H1 (cell line): ENCODE measurements around the gene IFI27L1. TPM values are rescaled to one million over a fixed set of nuclear protein-coding genes. Genes with fewer than 3 reads are reported as not detected.

Experiments used
- CTCF ChIA-PET: fragments of 300-600 bp; sonication (Branson Sonifier 250); formaldehyde crosslinking; loops from one replicate; lab custom pipeline; 2021; ENCODE audit not compliant: partially characterized antibody; lab: Charles Lee
- POLR2A ChIA-PET: fragments of 300-600 bp; sonication (Branson Sonifier 250); formaldehyde crosslinking; loops from one replicate; lab custom pipeline; 2021; ENCODE audit warnings: inconsistent platforms; ENCODE audit not compliant: partially characterized antibody; lab: Charles Lee
- DNase-seq, 2 experiments: peaks; one replicate each; pipeline versions ENCODE4 v3.0.0 to v3.0.0-alpha.2; 2010 to 2022; ENCODE audit warnings: low spot score in 2 of 2, low read depth in 1 of 2, mixed read lengths in 1 of 2
- FAIRE-seq: peaks from 2 replicates; lab custom pipeline; 2011; peaks lifted over from hg19 to GRCh38; lab: Jason Lieb, UNC
- H2AFZ ChIP-seq: 2 replicates; pipeline ENCODE4 v1.8.1; 2012; ENCODE audit warnings: low read length, inconsistent platforms
- H2AK5ac ChIP-seq: 2 replicates; pipeline ENCODE4 v1.6.1; 2013; ENCODE audit warnings: low read depth, low read length
- H2BK120ac ChIP-seq: replicated peaks from 2 replicates; pipeline ENCODE3; 2013; ENCODE audit warnings: low read depth, low read length, inconsistent platforms
- H2BK12ac ChIP-seq: 2 replicates; pipeline ENCODE4 v1.6.1; 2013; ENCODE audit warnings: low read depth, low read length
- H2BK15ac ChIP-seq: 2 replicates; pipeline ENCODE4 v1.6.1; 2013; ENCODE audit warnings: low read length
- H2BK20ac ChIP-seq: 2 replicates; pipeline ENCODE4 v1.6.1; 2013; ENCODE audit warnings: low read length
- H2BK5ac ChIP-seq: 2 replicates; pipeline ENCODE4 v1.6.1; 2013; ENCODE audit warnings: low read depth, low read length
- H3K14ac ChIP-seq: 2 replicates; pipeline ENCODE4 v1.6.1; 2013; ENCODE audit warnings: inconsistent platforms; ENCODE audit not compliant: insufficient read length
- H3K18ac ChIP-seq: 2 replicates; pipeline ENCODE4 v1.6.1; 2013; ENCODE audit warnings: low read length; ENCODE audit errors: extremely low read depth
- H3K23ac ChIP-seq: 2 replicates; pipeline ENCODE4 v1.6.1; 2013; ENCODE audit warnings: inconsistent platforms; ENCODE audit not compliant: insufficient read length
- H3K23me2 ChIP-seq: 2 replicates; pipeline ENCODE4 v1.6.1; 2013; ENCODE audit warnings: low read depth, low read length
- H3K27ac ChIP-seq: 2 replicates; pipeline ENCODE4 v1.6.1; 2011; ENCODE audit warnings: low read depth, low read length, inconsistent platforms
- H3K27me3 ChIP-seq, 4 experiments: replicated peaks in 1 of 4; 1 replicate in 1 of 4; 2 replicates in 3 of 4; pipeline versions ENCODE4 v1.6.1 to v1.8.1; 2011 to 2013; ENCODE audit warnings: low read length in 3 of 4, mild to moderate bottlenecking in 3 of 4, inconsistent platforms in 2 of 4, mixed read lengths in 2 of 4, moderate library complexity in 1 of 4; ENCODE audit not compliant: control insufficient read depth in 3 of 4, insufficient read depth in 3 of 4; ENCODE audit errors: extremely low read depth in 1 of 4
- H3K36me3 ChIP-seq, 4 experiments: 2 replicates each; pipeline versions ENCODE4 v1.6.1 to v1.8.1; 2011 to 2013; ENCODE audit warnings: mild to moderate bottlenecking in 4 of 4, low read length in 3 of 4, moderate library complexity in 2 of 4, control low read depth in 1 of 4, inconsistent platforms in 1 of 4; ENCODE audit not compliant: insufficient read depth in 4 of 4, control insufficient read depth in 2 of 4
- H3K4ac ChIP-seq: replicated peaks from 2 replicates; pipeline ENCODE3; 2013; ENCODE audit warnings: low read length, low read depth, mixed read lengths, inconsistent platforms; ENCODE audit not compliant: insufficient read length
- H3K4me1 ChIP-seq, 4 experiments: replicated peaks in 1 of 4; 1 replicate in 1 of 4; 2 replicates in 3 of 4; pipeline versions ENCODE4 v1.6.1 to v1.8.1; 2011 to 2013; ENCODE audit warnings: low read length in 3 of 4, inconsistent platforms in 2 of 4, mixed read lengths in 1 of 4; ENCODE audit not compliant: insufficient read depth in 4 of 4, control insufficient read depth in 3 of 4
- H3K4me2 ChIP-seq, 2 experiments: 2 replicates each; pipeline versions ENCODE4 v1.6.1 to v1.8.1; 2011 to 2013; ENCODE audit warnings: low read depth in 2 of 2, low read length in 2 of 2, control low read depth in 1 of 2, inconsistent platforms in 1 of 2, mild to moderate bottlenecking in 1 of 2; ENCODE audit not compliant: insufficient read depth in 1 of 2
- H3K4me3 ChIP-seq, 4 experiments: fragments of 200-600, 300-600 bp in 1 of 4; sonication (generic), shearing (Covaris generic), sonication (Bioruptor Twin) in 1 of 4; 2 replicates each; pipeline versions ENCODE4 v1.5.1 to v1.8.1; 2011 to 2016; ENCODE audit warnings: low read length in 4 of 4, low read depth in 3 of 4, control low read depth in 2 of 4, inconsistent platforms in 2 of 4, mild to moderate bottlenecking in 2 of 4, mixed read lengths in 1 of 4, moderate library complexity in 1 of 4; ENCODE audit not compliant: insufficient read depth in 2 of 4; ENCODE audit errors: extremely low read depth in 1 of 4
- H3K56ac ChIP-seq: replicated peaks from 2 replicates; pipeline ENCODE3; 2013; ENCODE audit warnings: low read depth, mild to moderate bottlenecking, mixed read lengths, low read length, inconsistent platforms; ENCODE audit not compliant: insufficient read length
- H3K79me1 ChIP-seq: 2 replicates; pipeline ENCODE4 v1.6.1; 2013; ENCODE audit warnings: low read depth, low read length, control low read depth
- H3K79me2 ChIP-seq, 2 experiments: 2 replicates each; pipeline versions ENCODE4 v1.6.1 to v1.8.1; 2012 to 2013; ENCODE audit warnings: low read length in 2 of 2, mild to moderate bottlenecking in 2 of 2, inconsistent platforms in 1 of 2; ENCODE audit not compliant: insufficient read depth in 2 of 2, control insufficient read depth in 1 of 2
- H3K9ac ChIP-seq, 4 experiments: replicated peaks in 1 of 4; 1 replicate in 1 of 4; 2 replicates in 3 of 4; pipeline versions ENCODE4 v1.6.1 to v1.8.1; 2011 to 2013; ENCODE audit warnings: low read depth in 3 of 4, low read length in 3 of 4, control low read depth in 2 of 4, mild to moderate bottlenecking in 2 of 4, moderate library complexity in 2 of 4, inconsistent platforms in 1 of 4; ENCODE audit errors: extremely low read depth in 1 of 4
- H3K9me3 ChIP-seq, 2 experiments: 2 replicates each; pipeline versions ENCODE4 v1.6.1 to v1.8.1; 2012 to 2013; ENCODE audit warnings: mild to moderate bottlenecking in 2 of 2, moderate library complexity in 2 of 2, control low read depth in 1 of 2, inconsistent platforms in 1 of 2, low read depth in 1 of 2, low read length in 1 of 2, mixed read lengths in 1 of 2; ENCODE audit not compliant: insufficient read depth in 2 of 2
- H4K20me1 ChIP-seq, 2 experiments: replicated peaks in 1 of 2; 2 replicates each; pipeline versions ENCODE3 to v1.8.1; 2011 to 2013; ENCODE audit warnings: inconsistent platforms in 2 of 2, low read length in 2 of 2, mild to moderate bottlenecking in 1 of 2; ENCODE audit not compliant: insufficient read depth in 2 of 2, control insufficient read depth in 1 of 2
- H4K5ac ChIP-seq: 2 replicates; pipeline ENCODE4 v1.6.1; 2013; ENCODE audit warnings: low read length, low read depth, mixed read lengths, inconsistent platforms; ENCODE audit not compliant: insufficient read length
- H4K8ac ChIP-seq: 2 replicates; pipeline ENCODE4 v1.8.0; 2013; ENCODE audit warnings: mild to moderate bottlenecking, moderate library complexity, low read length, inconsistent platforms; ENCODE audit not compliant: insufficient read depth; ENCODE audit errors: extremely low read depth
- H4K91ac ChIP-seq: replicated peaks from 2 replicates; pipeline ENCODE3; 2013; ENCODE audit warnings: low read length, mixed read lengths, inconsistent platforms; ENCODE audit not compliant: insufficient read length
- ASH2L ChIP-seq: fragments of 200-600, 300-600 bp; sonication (generic); IDR thresholded peaks from one replicate; pipeline ENCODE4 v1.7.1; 2017; ENCODE audit warnings: low read length
- ATF3 ChIP-seq: IDR thresholded peaks from 2 replicates; pipeline ENCODE4 v1.6.1; 2011; ENCODE audit warnings: low read depth, mild to moderate bottlenecking, low read length; ENCODE audit not compliant: insufficient read depth
- BCL11A ChIP-seq, 2 experiments: IDR thresholded peaks; one replicate each; pipeline ENCODE4 v1.6.1; 2011; ENCODE audit warnings: low read depth in 2 of 2, low read length in 2 of 2, mild to moderate bottlenecking in 2 of 2
- CREB1 ChIP-seq: IDR thresholded peaks from 2 replicates; pipeline ENCODE4 v1.6.1; 2012; ENCODE audit warnings: inconsistent platforms
- EP300 ChIP-seq, 2 experiments: IDR thresholded peaks; 1 replicate in 1 of 2; 2 replicates in 1 of 2; pipeline ENCODE4 v1.6.1; 2011 to 2012; ENCODE audit warnings: low read depth in 2 of 2, low read length in 2 of 2, mild to moderate bottlenecking in 2 of 2, borderline replicate concordance in 1 of 2, inconsistent platforms in 1 of 2, moderate library complexity in 1 of 2
- FOSL1 ChIP-seq: IDR thresholded peaks from 2 replicates; pipeline ENCODE4 v1.6.1; 2011; ENCODE audit warnings: mild to moderate bottlenecking, low read depth, low read length, moderate library complexity; ENCODE audit not compliant: insufficient read depth
- GTF2F1 ChIP-seq: IDR thresholded peaks from 2 replicates; pipeline ENCODE4 v1.6.1; 2012; ENCODE audit warnings: low read depth, low read length, improper control_type of control experiment, borderline replicate concordance
- HDAC2 ChIP-seq, 2 experiments: fragments of 300-600 bp in 1 of 2; sonication (generic) in 1 of 2; IDR thresholded peaks; 2 replicates each; pipeline ENCODE4 v1.6.1; 2011 to 2012; ENCODE audit warnings: low read depth in 2 of 2, low read length in 2 of 2, mild to moderate bottlenecking in 2 of 2, moderate library complexity in 2 of 2, borderline replicate concordance in 1 of 2, inconsistent platforms in 1 of 2
- POLR2AphosphoS5 ChIP-seq: IDR thresholded peaks from 2 replicates; pipeline ENCODE4 v1.6.1; 2011; ENCODE audit warnings: low read depth, low read length
- RNF2 ChIP-seq: fragments of 200-900, 300-1000 bp; sonication (generic); IDR thresholded peaks from 2 replicates; pipeline ENCODE4 v1.7.1; 2016; ENCODE audit warnings: borderline replicate concordance, low read depth, mild to moderate bottlenecking, antibody characterized with exemption, low read length; ENCODE audit not compliant: poor library complexity, severe bottlenecking; ENCODE audit errors: missing control alignments
- SIN3A ChIP-seq, 2 experiments: IDR thresholded peaks in 1 of 2; conservative IDR thresholded peaks in 1 of 2; 2 replicates each; pipeline ENCODE4 v1.6.1; 2011 to 2012; ENCODE audit warnings: low read length in 2 of 2, improper control_type of control experiment in 1 of 2, low read depth in 1 of 2, mild to moderate bottlenecking in 1 of 2
- WGBS, 2 experiments: shearing (Covaris generic) in 1 of 2; methylation state at CpG; one replicate each; pipeline versions ENCODE4 v1.1.6 to v1.1.7; 2013 to 2015; ENCODE audit warnings: low lambda C conversion rate in 2 of 2, mixed read lengths in 2 of 2, inconsistent platforms in 1 of 2, low coverage in 1 of 2, missing lambda C conversion rate in 1 of 2; ENCODE audit not compliant: insufficient replicate concordance in 2 of 2, insufficient coverage in 1 of 2, insufficient read length in 1 of 2; ENCODE audit errors: extremely low coverage in 1 of 2, missing lambda C conversion rate in 1 of 2; 5-methylcytosine and 5-hydroxymethylcytosine counted together
- polyA plus RNA-seq, 7 experiments: library from polyadenylated mRNA; depleted of rRNA in 3 of 7; stranded (reverse) in 5 of 7; unstranded in 2 of 7; fragments of >200 nt in 5 of 7; fragments of 200-250 nt in 2 of 7; gene quantifications; 1 replicate in 5 of 7; 2 replicates in 1 of 7; 4 replicates in 1 of 7; pipeline versions ENCODE4 v1.2.1 to v1.2.3, GENCODE V29; 2011 to 2013; ENCODE audit warnings: missing spikeins in 2 of 7, mixed read lengths in 2 of 7
- total RNA-seq: library from RNA; stranded (reverse); fragmentation: NEBNext Ultra II Directional; extraction: Animal tissue kit (Norgen Biotek cat#: 25700); gene quantifications from 2 replicates; pipeline ENCODE4 v1.2.1, GENCODE V29; 2021

Gene IFI27L1
- total and polyA plus RNA-seq, 2 of the 8 experiments (the other 6 are each of a cell fraction or from before 2014, with no cell fraction given) = 21.2 to 30.5 TPM

GRCh38 chr14:94139006-94139405 lies 57.9 kb downstream of the IFI27L1 start:
- no peaks in the 10 kb centered on the region for H3K23me2 ChIP-seq
- no peaks in the 10 kb centered on the region for H4K20me1 ChIP-seq
- H4K91ac ChIP-seq = no peak overlapping the region
- 61% methylated on average over 5 of the region's 5 CpGs; no CpG with 5 or more reads in 1 of the 2 experiments for WGBS, 2 experiments
- H3K4ac ChIP-seq = no peak overlapping the region
- H3K18ac ChIP-seq = no peak overlapping the region
- no peaks in the 10 kb centered on the region for H3K27me3 ChIP-seq
- no peak overlapping the region for H3K27ac ChIP-seq
- H3K9ac ChIP-seq = no peak overlapping the region
- peaks cover 5 to 8% of the 10 kb centered on the region in 2 experiments; a peak in 1 of 4 replicates for H3K9me3 ChIP-seq
- no peak overlapping the region for H2BK20ac ChIP-seq
- peaks cover 5 to 17% (median 8%) of the 10 kb centered on the region in 4 experiments; a peak in 6 of 7 replicates for H3K4me1 ChIP-seq
- no peak overlapping the region for H2BK12ac ChIP-seq
- CTCF ChIA-PET = interaction anchor here (0.6 to 9.2 kb wide), 17 partner anchors 10 to 348 kb away, joined by 3 to 148 read pairs (median 3); no protein-coding TSS in a partner anchor
- no peaks in the 10 kb centered on the region; a peak in 1 of 8 replicates for H3K36me3 ChIP-seq
- no peak overlapping the region for H3K56ac ChIP-seq
- no peak overlapping the region for H3K4me3 ChIP-seq
- no peak overlapping the region for H2AK5ac ChIP-seq
- H3K79me2 ChIP-seq = no peaks in the 10 kb centered on the region
- H3K14ac ChIP-seq = no peak overlapping the region
- POLR2A ChIA-PET = interaction anchor here (0.6 to 1.0 kb wide), 2 partner anchors 103 to 557 kb away, joined by 3 to 4 read pairs; no protein-coding TSS in a partner anchor
- no peak overlapping the region for H3K23ac ChIP-seq
- no peak overlapping the region for H4K8ac ChIP-seq
- no peak for FAIRE-seq
- 0 out of 4 replicates have a peak overlapping the region, but pooled peaks have one; percentile 12 to 18 for H3K4me2 ChIP-seq
- no peak overlapping the region; the same call in 1 of the 2 replicates for H2BK15ac ChIP-seq
- H4K5ac ChIP-seq = no peak overlapping the region
- no peak for DNase-seq
- 0 out of 2 replicates have a peak overlapping the region, but pooled peaks have one; percentile 10 for H2BK5ac ChIP-seq
- H3K79me1 ChIP-seq = no peaks in the 10 kb centered on the region
- H2BK120ac ChIP-seq = no peak overlapping the region
- peak overlapping the region; percentile 47; the same call in 1 of the 2 replicates for H2AFZ ChIP-seq
- TF ChIP-seq BCL11A (IDR thresholded peaks at IDR 0.05; ENCODE audit: low read depth in 2 of 2, low read length in 2 of 2) (no peak), POLR2AphosphoS5 (no peak), CREB1 (no peak), SIN3A (conservative IDR thresholded peaks at IDR 0.05 in 1 of 2, IDR thresholded peaks at IDR 0.05 in 1 of 2; ENCODE audit: low read depth in 1 of 2, low read length in 2 of 2) (no peak), RNF2 (no peak), GTF2F1 (no peak), ATF3 (no peak), HDAC2 (IDR thresholded peaks at IDR 0.05; ENCODE audit: borderline replicate concordance in 1 of 2, low read depth in 2 of 2, low read length in 2 of 2) (no peak), FOSL1 (no peak), EP300 (IDR thresholded peaks at IDR 0.05; ENCODE audit: borderline replicate concordance in 1 of 2, low read depth in 2 of 2, low read length in 2 of 2) (no peak), ASH2L (no peak)
